Vagina (tissue), 2 donors: ENCODE measurements around the gene GNE. TPM values are rescaled to one million over a fixed set of nuclear protein-coding genes. Genes with fewer than 3 reads are reported as not detected.

Experiments
- DNase-seq, 2 donors: peaks; one replicate each; pipeline ENCODE4 v3.0.0-alpha.2; 2017; ENCODE audit errors: extremely low spot score in 2 of 2
- H3K27ac ChIP-seq: fragments of 200-600 bp; sonication (generic); one replicate; pipeline ENCODE4 v1.5.1; 2019
- H3K27me3 ChIP-seq: fragments of 200-600 bp; sonication (generic); one replicate; pipeline ENCODE4 v1.5.1; 2019
- H3K36me3 ChIP-seq, 2 donors: fragments of 200-600 bp; sonication (generic); one replicate each; pipeline ENCODE4 v1.5.1; 2017 to 2019
- H3K4me1 ChIP-seq: fragments of 200-600 bp; sonication (generic); one replicate; pipeline ENCODE4 v1.5.1; 2019
- H3K4me3 ChIP-seq, 2 donors: fragments of 200-600 bp; sonication (generic); 1 replicate in 1 of 2; 2 replicates in 1 of 2; pipeline ENCODE4 v1.5.1; 2016 to 2019
- H3K9me3 ChIP-seq: fragments of 200-600 bp; sonication (generic); one replicate; pipeline ENCODE4 v1.5.1; 2019
- CTCF ChIP-seq, 3 experiments: fragments of 450-650 bp in 2 of 3; fragments of 200-600 bp in 1 of 3; sonication (generic) in 1 of 3; IDR thresholded peaks; one replicate each; pipeline ENCODE4 v1.5.1; 2017 to 2019; ENCODE audit warnings: antibody characterized with exemption in 3 of 3, mild to moderate bottlenecking in 2 of 3, moderate library complexity in 2 of 3
- POLR2A ChIP-seq, 2 donors: fragments of 450-650 bp; IDR thresholded peaks; one replicate each; pipeline ENCODE4 v1.6.1; 2017; ENCODE audit warnings: antibody characterized with exemption in 2 of 2, mild to moderate bottlenecking in 2 of 2, moderate library complexity in 2 of 2
- POLR2AphosphoS5 ChIP-seq, 2 donors: sonication (generic); formaldehyde crosslinking; IDR thresholded peaks; one replicate each; pipeline ENCODE4 v1.9.0; 2017; ENCODE audit warnings: antibody characterized with exemption in 2 of 2, mild to moderate bottlenecking in 2 of 2, low read depth in 1 of 2; ENCODE audit not compliant: insufficient read depth in 1 of 2
- intact Hi-C: fragments of 100-400 bp; cut with DNase I; formaldehyde crosslinking; loops from one replicate; pipeline ENCODE4 v1.15.1; 2023
- small RNA-seq: library from RNA; depleted of rRNA; stranded (forward); fragments of <200 nt; gene quantifications from one replicate; pipeline ENCODE3, GENCODE V24; 2016
- total RNA-seq: library from RNA; depleted of rRNA; stranded (reverse); fragments of >200 nt; gene quantifications from one replicate; pipeline ENCODE4 v1.2.3, GENCODE V29; 2016

Gene GNE
- total RNA-seq, 1 donor from 2014 or later: 16.0 TPM

GRCh38 chr9:36164989-36165388, 93.3 kb downstream of the GNE start:
- H3K36me3 ChIP-seq: no peaks in the 10 kb centered on the region
- intact Hi-C loops: no loop called here
- no peaks in the 10 kb centered on the region for H3K9me3 ChIP-seq
- TF ChIP-seq CTCF (IDR thresholded peaks at IDR 0.05): no peak
- TF ChIP-seq POLR2AphosphoS5 (IDR thresholded peaks at IDR 0.05; ENCODE audit: insufficient read depth in 1 of 2, low read depth in 1 of 2): no peak
- TF ChIP-seq POLR2A (IDR thresholded peaks at IDR 0.05): no peak
- no peaks in the 10 kb centered on the region for H3K27me3 ChIP-seq
- no peak for DNase-seq
- H3K4me3 ChIP-seq: no peak overlapping the region
- peak overlapping the region; percentile 89 for H3K27ac ChIP-seq
- H3K4me1 ChIP-seq: peaks cover 46% of the 10 kb centered on the region

Small RNA genes lying within 50 kb of the gene (small RNA-seq; reads per million reads assigned to genes)
- gene RNU4-53P: not detected

Other genes starting within 250 kb of the GNE start
- gene RECK, start 221.5 kb downstream of the GNE start, total RNA-seq: 15.5 TPM
- 34.9 TPM for gene GLIPR2, start 121.7 kb downstream of the GNE start, total RNA-seq
- gene CCIN, start 89.1 kb downstream of the GNE start, total RNA-seq: not detected
- gene CLTA, start 67.5 kb downstream of the GNE start, total RNA-seq: 199 TPM
- gene RNF38, start 141.8 kb upstream of the GNE start, total RNA-seq: 22.8 TPM